GM12865 (cell line): ENCODE data around the gene NOP14.
"Not testable (repeated sequence)": the region's sequence is repeated elsewhere in the genome, so short reads cannot be mapped to it uniquely, and the experiment has no call there.

Experiments used
- DNase-seq: peaks from one replicate; pipeline ENCODE4 v3.0.0; 2010; ENCODE audit warnings: low read depth
- H3K4me3 ChIP-seq: 2 replicates; pipeline ENCODE4 v1.5.1; 2011; ENCODE audit warnings: mild to moderate bottlenecking, low read depth, low read length, control low read depth
- CTCF ChIP-seq: IDR thresholded peaks from 2 replicates; pipeline ENCODE4 v1.5.1; 2011; ENCODE audit warnings: low read length, control low read depth, low read depth, inconsistent platforms; ENCODE audit not compliant: insufficient read depth; ENCODE audit errors: missing control alignments

The NOP14 gene

GRCh38 chr4:2962614-2963174, 512 bp downstream of the NOP14 start:
- peak overlapping the region; percentile 74 for H3K4me3 ChIP-seq
- no peak for TF ChIP-seq CTCF
- peak; percentile 76 for DNase-seq

- DNase-seq: peak; percentile 67
- TF ChIP-seq CTCF: peak; percentile 20
- H3K4me3 ChIP-seq: peak overlapping the region; percentile 74
Observed at GRCh38 chr4:2961811-2962441, 1.3 kb downstream of the NOP14 start.

- DNase-seq: no peak
- H3K4me3 ChIP-seq: peak overlapping the region; percentile 74
- TF ChIP-seq CTCF: no peak
Observed at GRCh38 chr4:2961421-2961810, 1.8 kb downstream of the NOP14 start.

- not testable (repeated sequence) for H3K4me3 ChIP-seq, DNase-seq
Observed at GRCh38 chr4:2960450-2960849, 2.8 kb downstream of the NOP14 start.

- no peak for DNase-seq
- H3K4me3 ChIP-seq: no peak overlapping the region
- TF ChIP-seq CTCF: no peak
Observed at GRCh38 chr4:2958446-2958845, 4.8 kb downstream of the NOP14 start.

- TF ChIP-seq CTCF: peak; percentile 12
- not testable (repeated sequence) for H3K4me3 ChIP-seq, DNase-seq
Observed at GRCh38 chr4:2955186-2956044, 7.8 kb downstream of the NOP14 start.
